ENCODE data around the gene C1orf159.
"Not testable (repeated sequence)": the region's sequence is repeated elsewhere in the genome, so short reads cannot be mapped to it uniquely, and the experiment has no call there.

The C1orf159 gene

DNA sequence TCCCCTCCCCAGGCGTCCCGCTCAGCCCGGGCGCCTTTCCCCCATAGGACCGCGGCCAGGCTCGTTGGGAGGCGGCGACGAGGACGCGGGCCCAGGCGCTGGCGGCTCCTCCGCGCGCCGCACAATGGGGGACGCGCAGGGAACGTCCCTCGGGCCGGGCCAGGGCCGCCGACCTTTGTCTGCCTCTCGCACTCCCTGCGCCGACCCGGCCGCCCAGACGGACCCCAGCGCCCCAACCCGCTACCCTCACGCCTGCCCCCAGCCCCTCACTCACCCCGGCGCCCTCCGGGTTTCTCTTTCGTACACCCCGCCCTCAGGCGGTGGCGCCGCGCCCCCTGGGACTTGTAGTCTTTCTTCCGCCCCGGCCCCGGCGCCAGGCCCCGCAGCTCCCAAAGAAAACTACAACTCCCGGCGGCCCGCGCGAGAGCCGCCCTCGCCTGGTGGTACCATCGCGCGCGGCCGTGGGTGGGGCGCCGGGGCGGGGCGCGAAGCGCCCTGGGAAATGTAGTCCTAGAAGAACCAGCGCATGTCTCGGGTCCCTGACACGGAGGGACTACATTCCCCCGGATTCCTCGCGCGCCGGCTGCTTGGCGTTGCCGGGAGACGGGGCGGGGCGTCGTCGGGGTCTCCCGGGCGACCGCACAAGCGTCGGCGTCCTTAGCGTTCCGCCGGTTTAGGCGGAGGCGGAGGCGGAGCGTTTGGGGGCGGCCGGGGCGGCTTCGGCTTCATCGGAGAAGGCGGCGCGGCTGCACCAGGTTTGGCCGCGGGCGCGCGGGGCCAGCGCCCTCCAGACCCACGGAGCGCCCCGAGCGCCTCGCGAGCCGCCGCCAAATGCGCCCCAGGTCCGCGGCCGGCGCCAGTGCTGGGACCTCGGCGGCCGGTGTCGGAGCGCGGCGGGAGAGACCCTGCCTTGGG is at the start of gene C1orf159:
Gene C1orf159, minus strand, starts transcription at position 304 of the 915 bp plus-strand sequence. CDS start 24,546 bp downstream, outside the sequence.
- peak; percentile 98 to 100 for DNase-seq

DNA sequence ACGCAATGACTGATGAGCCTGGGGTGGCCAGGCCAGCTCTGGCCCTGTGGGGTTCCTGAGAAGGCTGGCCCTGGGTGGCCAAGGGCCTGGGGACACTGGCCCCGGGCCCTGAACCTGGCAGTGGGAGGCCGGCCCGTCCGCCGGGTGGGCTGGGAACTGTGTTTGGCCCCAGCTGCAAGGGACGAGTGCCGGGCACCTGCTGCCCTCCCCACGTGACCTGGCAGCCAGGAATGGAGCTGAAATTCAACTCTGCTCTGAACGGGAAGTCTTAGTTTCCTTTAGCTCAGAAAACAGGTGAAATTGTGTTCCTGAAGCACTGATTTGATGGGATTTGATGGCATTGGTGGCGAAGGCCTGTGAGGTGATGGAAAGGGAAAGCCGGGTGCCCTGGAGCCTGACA is 49.6 kb upstream of the C1orf159 start:
- no peak for DNase-seq

DNA sequence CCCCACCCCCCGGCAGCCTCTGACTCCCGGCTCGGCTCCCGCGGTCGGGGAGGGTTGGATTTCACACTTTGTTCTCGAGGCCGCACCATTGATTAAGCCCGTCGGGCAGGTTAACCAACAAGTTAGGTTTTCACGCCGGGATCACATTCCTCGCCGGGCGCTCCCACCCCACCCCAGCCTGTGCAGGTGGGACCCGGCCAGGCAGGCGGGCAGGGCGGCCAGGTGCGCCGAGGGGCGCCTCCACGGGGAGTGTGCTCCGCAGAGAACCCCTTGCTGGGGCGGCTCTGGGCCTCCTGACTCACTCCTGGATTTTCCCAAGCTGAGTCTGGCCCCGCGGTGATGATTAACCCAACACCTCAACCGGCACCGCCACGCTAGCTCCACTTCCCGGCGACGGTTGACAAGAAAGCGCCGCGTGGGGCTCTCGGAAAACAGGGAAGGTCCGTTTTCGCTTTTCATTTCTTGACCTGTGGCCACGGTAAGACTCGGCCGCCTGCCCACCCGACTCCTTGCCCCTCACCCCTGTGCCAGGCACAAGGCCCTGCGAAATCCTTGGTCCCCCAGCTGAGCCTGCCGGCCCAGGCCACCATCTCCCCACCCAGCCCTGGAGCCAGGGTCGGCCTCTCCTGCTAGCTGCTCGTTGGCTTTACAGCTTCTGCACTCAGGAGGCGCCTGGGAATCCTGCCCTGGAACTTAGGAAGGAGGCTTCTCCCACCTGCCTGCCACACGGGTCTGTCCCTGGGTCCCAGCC is 49.0 kb upstream of the C1orf159 start:
- DNase-seq, result no peak

DNA sequence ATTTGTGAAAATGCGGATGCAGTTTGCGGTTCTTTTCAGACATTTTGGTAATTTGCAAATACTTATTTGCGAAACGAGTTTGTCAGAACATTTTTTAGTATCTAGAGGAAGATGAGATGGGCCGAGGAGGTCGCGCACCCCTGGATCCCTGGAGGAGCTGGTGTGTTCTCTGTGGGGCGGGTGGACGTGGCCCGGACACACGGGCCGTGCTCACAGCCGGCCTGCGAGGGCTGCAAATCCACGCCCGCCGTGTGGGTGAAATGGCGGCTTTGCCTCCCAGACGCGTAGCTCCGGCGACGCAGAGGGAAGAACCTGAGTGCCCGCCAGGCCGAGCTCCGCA is 48.4 kb upstream of the C1orf159 start:
- no peak for DNase-seq

DNA sequence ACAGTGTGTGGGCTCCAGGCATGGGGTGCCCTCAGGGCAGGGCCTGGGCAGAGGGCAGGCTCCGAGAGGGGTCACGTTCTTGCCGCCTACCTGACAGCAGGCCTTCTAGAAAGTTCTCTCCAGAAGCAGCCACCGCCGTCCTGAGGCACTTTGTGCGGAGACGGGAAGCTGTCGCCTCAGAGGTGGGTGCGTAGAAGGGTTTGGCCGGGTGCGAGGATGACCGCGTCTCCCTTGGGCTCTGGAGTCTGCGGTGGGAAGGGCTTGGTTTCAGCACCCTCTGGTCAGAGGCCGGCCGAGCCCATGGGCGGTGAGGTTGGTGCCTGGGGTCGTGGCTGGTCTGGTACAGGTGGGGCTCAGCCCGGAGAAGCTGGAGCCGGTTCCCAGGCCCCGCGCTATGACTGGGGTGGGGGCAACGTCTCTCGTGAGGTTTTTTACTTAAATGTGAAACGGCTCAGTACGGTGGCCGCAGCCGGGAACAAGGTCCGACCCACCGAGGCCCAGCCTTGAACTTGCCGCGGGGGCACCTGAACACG is 47.7 kb upstream of the C1orf159 start:
- no peak for DNase-seq

- no peak for DNase-seq
These were observed 47.0 kb upstream of the C1orf159 start for GRCh38 chr1:1162597-1163537.

- no peak for DNase-seq
These were observed 45.8 kb upstream of the C1orf159 start for GRCh38 chr1:1161683-1162079.

GRCh38 chr1:1161078-1161682 is 45.3 kb upstream of the C1orf159 start:
- DNase-seq, result no peak

GRCh38 chr1:1160281-1160930 is 44.5 kb upstream of the C1orf159 start:
- no peak for DNase-seq

DNA sequence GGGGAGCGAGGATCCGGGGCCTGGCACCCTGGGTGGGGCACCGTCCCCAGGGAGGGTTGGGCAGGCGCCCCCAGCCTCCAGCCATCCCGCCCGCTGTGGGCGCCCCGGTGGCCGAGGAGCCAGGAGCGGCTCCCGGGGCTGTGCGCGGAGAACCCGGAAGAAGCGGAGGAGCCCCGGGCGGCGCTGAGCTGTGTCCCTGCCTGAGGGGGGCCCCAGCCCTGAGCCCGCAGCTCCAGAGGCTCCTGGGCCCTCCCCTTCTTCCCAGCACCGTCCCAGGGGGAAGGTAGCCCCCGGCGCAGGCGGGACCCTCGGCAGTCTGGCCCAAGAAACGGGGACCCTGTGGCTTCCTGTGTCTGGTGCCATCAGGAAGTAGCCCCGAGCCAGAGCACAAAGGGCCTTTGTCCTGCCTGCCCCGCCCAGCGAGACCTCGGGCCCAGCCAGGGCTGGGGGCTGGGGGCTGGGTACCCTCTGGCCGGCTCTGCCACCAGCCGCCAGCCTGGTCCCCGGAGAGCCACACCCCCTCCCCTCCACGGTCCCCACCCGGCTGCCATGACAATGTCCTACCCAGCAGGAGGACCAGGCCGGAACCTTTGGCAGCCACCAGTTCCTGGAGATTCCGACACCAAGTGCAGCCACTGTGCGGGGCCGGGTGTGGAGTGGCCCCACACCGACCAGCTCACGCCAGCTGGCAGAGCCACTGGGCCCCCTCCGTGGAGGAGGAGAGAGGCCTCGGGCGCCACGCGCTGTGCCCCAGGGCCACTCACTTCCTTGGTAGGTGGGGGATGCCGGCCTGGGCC is 42.2 kb upstream of the C1orf159 start:
- DNase-seq, result no peak

GRCh38 chr1:1157426-1157913 is 41.6 kb upstream of the C1orf159 start:
- peak; percentile 49 to 64 for DNase-seq

- DNase-seq, result no peak
These were observed 41.1 kb upstream of the C1orf159 start for GRCh38 chr1:1157033-1157365.

- DNase-seq, result no peak
These were observed 40.5 kb upstream of the C1orf159 start for GRCh38 chr1:1156140-1157032.

GRCh38 chr1:1155258-1155657 is 39.4 kb upstream of the C1orf159 start:
- no peak for DNase-seq

GRCh38 chr1:1153874-1154273 is 38.0 kb upstream of the C1orf159 start:
- no peak for DNase-seq

DNA sequence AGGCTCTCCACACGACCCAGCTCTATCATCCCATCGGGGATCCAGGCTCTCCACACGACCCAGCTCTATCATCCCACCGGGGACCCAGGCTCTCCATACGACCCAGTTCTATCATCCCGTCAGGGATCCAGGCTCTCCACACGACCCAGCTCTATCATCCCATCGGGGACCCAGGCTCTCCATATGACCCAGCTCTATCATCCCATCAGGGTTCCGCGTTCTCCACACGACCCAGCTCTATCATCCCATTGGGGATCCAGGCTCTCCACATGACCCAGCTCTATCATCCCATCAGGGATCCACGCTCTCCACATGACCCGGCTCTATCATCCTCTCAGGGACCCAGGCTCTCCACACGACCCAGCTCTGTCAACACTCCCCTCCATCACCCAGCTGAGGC is 37.3 kb upstream of the C1orf159 start:
- DNase-seq, result not testable (repeated sequence)

DNA sequence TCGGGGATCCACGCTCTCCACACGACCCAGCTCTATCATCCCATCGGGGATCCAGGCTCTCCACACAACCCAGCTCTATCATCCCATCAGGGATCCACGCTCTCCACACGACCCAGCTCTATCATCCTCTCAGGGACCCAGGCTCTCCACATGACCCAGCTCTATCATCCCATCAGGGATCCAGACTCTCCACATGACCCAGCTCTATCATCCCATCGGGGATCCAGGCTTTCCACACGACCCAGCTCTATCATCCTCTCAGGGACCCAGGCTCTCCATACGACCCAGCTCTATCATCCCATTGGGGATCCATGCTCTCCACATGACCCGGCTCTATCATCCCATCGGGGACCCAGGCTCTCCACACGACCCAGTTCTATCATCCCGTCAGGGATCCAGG is 36.5 kb upstream of the C1orf159 start:
- DNase-seq, result not testable (repeated sequence)

- no peak for DNase-seq
These were observed 35.4 kb upstream of the C1orf159 start for GRCh38 chr1:1151306-1151705.

GRCh38 chr1:1150100-1150499 is 34.2 kb upstream of the C1orf159 start:
- DNase-seq, result no peak

DNA sequence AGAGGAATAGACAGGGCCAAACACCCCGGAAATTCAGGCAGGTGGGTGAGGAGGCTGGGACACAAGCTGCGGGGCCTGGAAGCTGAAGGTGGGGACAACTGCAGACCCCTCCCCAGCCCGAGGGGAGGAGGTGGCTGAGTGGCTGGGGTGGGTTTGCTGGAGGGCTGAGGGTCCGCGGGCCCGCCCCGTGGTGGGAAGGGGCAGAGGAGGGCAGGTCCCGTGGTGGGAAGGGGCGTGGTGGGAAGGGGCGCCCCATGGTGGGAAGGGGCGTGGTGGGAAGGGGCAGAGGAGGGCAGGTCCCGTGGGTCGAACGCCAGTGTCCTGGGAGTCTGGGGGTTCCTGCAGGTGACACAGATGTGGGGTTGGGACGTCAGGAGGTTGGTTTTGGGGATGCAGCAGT is 33.5 kb upstream of the C1orf159 start:
- DNase-seq, result no peak

Data from stimulated activated CD4-positive, alpha-beta T cell treated with anti-CD3 and anti-CD28 coated beads, Interleukin-4, amount 100 ng/mL, for 4 hours (primary cell).